Measurements from ENCODE around the gene CPE.

DNA sequence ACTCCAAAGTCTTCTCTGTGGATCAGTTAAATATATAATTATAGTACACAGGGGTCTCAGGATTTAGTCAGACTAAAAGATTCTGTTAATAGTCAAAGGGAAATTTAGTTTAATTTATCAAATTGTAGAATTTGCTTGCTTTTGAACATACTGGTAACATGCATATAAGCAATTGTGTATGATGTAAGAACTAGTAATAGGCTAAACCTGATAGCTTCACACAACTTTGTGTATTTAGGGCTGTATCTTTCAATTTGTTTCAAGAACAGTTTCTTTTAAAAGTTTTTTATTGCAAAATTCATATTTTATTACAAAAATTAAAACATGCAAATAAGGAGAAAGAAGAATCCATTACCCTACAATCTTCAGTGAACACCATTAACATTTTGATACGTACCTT, 99.5 kb downstream of the CPE start:
- TF ChIP-seq GATA2 (IDR thresholded peaks at IDR 0.05; ENCODE audit: insufficient read depth, insufficient read length, low read depth, low read length) (no peak), EZH2 (IDR thresholded peaks at IDR 0.05; ENCODE audit: borderline replicate concordance, low read depth, low read length, severe bottlenecking) (no peak), POLR2A (IDR thresholded peaks at IDR 0.05; ENCODE audit: low read depth, low read length) (no peak), JUN (IDR thresholded peaks at IDR 0.05; ENCODE audit: borderline replicate concordance, insufficient read depth, insufficient read length, low read depth) (no peak), MYC (IDR thresholded peaks at IDR 0.05; ENCODE audit: low read depth, low read length) (no peak), POLR2AphosphoS5 (IDR thresholded peaks at IDR 0.05; ENCODE audit: insufficient read depth, low read depth, low read length) (no peak)
- TF ChIP-seq, protein P1, sequence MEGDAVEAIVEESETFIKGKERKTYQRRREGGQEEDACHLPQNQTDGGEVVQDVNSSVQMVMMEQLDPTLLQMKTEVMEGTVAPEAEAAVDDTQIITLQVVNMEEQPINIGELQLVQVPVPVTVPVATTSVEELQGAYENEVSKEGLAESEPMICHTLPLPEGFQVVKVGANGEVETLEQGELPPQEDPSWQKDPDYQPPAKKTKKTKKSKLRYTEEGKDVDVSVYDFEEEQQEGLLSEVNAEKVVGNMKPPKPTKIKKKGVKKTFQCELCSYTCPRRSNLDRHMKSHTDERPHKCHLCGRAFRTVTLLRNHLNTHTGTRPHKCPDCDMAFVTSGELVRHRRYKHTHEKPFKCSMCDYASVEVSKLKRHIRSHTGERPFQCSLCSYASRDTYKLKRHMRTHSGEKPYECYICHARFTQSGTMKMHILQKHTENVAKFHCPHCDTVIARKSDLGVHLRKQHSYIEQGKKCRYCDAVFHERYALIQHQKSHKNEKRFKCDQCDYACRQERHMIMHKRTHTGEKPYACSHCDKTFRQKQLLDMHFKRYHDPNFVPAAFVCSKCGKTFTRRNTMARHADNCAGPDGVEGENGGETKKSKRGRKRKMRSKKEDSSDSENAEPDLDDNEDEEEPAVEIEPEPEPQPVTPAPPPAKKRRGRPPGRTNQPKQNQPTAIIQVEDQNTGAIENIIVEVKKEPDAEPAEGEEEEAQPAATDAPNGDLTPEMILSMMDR (IDR thresholded peaks at IDR 0.05; ENCODE audit: extremely low read depth in 1 of 2, insufficient read depth in 1 of 2, low read depth in 1 of 2, low read length in 2 of 2), result no peak

Data from endothelial cell of umbilical vein (primary cell).